Bronchial epithelial cell (primary cell): ENCODE measurements around the gene DZIP1L. TPM values are rescaled to one million over a fixed set of nuclear protein-coding genes. Genes with fewer than 3 reads are reported as not detected.

Experiments
- DNase-seq: peaks from one replicate; pipeline ENCODE4 v3.0.0-alpha.2; 2010; ENCODE audit warnings: low read depth
- FAIRE-seq: peaks from 2 replicates; lab custom pipeline; 2011; peaks lifted over from hg19 to GRCh38; lab: Jason Lieb, UNC
- H3K27me3 ChIP-seq: 2 replicates; pipeline ENCODE4 v1.5.1; 2011; ENCODE audit warnings: low read length; ENCODE audit not compliant: control insufficient read depth, insufficient read depth
- H3K36me3 ChIP-seq: 2 replicates; pipeline ENCODE4 v1.5.1; 2011; ENCODE audit warnings: low read length; ENCODE audit not compliant: control insufficient read depth, insufficient read depth
- H3K4me3 ChIP-seq: 2 replicates; pipeline ENCODE4 v1.5.1; 2011; ENCODE audit warnings: mild to moderate bottlenecking, low read depth, low read length, control low read depth
- CTCF ChIP-seq: IDR thresholded peaks from 2 replicates; pipeline ENCODE4 v1.5.1; 2011; ENCODE audit warnings: mild to moderate bottlenecking, moderate library complexity, low read length, control low read depth, inconsistent platforms; ENCODE audit not compliant: insufficient read depth, severe bottlenecking
- total RNA-seq: library from RNA; depleted of rRNA; stranded (reverse); fragments of >200 nt; gene quantifications from 2 replicates; pipeline ENCODE4 v1.2.1, GENCODE V29; 2014

The DZIP1L gene
- total RNA-seq, 1 donor from 2014 or later = 2.1 TPM

DNA sequence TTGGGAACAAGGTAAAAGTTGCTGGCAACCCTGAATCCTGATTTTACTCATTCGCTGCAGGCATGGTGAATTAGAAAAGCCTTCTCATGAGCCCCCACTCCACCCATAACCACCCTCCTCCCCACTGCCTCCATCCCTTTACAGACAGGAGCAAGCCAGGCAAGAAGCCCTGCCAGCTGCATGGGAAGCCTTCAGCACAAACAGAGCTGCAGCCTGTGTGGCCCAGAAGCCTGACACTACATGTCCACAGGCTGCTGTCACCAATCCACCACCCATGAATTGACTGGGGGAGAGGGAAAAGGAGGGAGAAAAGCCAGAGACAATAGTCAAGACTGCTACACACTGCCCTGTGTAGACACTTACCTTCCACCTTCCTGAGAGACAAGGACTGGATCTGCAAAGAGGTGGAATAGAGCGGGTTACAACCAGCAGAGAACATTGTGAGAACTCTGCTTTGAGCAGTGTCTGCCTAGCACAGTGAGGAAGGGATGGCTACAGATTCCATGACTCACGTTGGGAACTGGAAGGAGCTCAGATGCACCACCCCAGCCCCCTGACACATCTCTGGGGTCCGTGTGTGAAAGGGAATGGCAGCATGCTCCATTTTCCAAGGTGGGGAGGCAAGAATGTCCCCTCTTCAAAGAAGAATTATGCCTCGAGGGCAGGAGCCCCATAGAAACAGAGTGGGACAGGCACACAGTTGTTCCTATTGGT is 33.9 kb downstream of the DZIP1L start:
- Histone ChIP-seq H3K4me3 (no peak overlapping the region), H3K36me3 (no peaks in the 10 kb centered on the region), H3K27me3 (no peaks in the 10 kb centered on the region)
- FAIRE-seq (no peak), DNase-seq (peak; percentile 65)
- TF ChIP-seq CTCF = no peak

- Histone ChIP-seq H3K36me3 (no peaks in the 10 kb centered on the region), H3K27me3 (no peaks in the 10 kb centered on the region), H3K4me3 (no peak overlapping the region)
- no peak for TF ChIP-seq CTCF
- FAIRE-seq = no peak
- DNase-seq = no peak
These were observed 35.5 kb downstream of the DZIP1L start for GRCh38 chr3:138079901-138080300.

DNA sequence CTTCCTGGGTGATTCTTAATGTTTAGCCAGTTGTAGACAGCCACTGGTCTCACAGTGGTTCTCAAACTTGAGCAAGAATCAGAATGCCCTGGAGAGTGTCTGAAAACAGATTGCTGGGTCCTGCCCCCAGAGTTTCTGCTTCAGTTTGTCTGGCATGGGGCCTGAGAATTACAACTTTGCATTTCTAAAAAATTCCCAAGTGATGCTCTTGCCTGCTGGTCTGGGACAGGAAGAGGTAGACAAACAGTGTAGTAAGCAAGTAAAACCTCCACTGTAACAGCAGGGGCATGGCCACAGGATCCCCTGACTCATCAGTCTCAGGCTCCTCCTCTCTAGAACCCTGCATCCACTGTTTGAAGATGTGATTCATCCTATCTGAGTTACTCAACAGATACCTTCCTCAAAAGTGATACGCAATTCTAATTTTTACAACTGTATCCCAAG is 36.5 kb downstream of the DZIP1L start:
- Histone ChIP-seq H3K36me3 (no peaks in the 10 kb centered on the region), H3K27me3 (no peaks in the 10 kb centered on the region), H3K4me3 (no peak overlapping the region)
- FAIRE-seq (no peak), DNase-seq (peak; percentile 97)
- TF ChIP-seq CTCF = no peak

GRCh38 chr3:138078096-138078495 is 37.3 kb downstream of the DZIP1L start:
- DNase-seq (peak; percentile 87), FAIRE-seq (no peak)
- no peaks in the 10 kb centered on the region for H3K27me3 ChIP-seq
- H3K36me3 ChIP-seq = no peaks in the 10 kb centered on the region
- no peak for TF ChIP-seq CTCF
- no peak overlapping the region for H3K4me3 ChIP-seq

DNA sequence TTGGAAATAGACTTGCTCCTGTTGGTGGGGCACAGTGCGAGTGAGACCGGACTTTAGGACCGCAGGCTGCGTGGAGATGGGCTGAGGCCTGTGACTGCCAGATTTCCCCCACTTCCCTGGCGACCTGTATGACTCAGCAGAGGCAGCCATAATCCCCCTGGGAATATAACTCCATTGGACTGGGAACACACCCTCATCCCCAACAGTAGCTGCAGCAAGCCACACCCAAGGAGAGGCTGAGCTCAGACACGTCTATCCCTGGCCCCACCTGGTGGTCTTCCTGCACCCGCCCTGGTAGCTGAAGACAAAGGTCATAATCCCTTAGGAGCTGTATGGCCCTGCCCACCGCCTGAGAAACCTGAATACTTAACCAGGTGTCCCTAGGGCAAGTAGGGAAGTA is 42.6 kb downstream of the DZIP1L start:
- Histone ChIP-seq H3K4me3 (no peak overlapping the region), H3K36me3 (no peaks in the 10 kb centered on the region), H3K27me3 (no peaks in the 10 kb centered on the region)
- no peak for DNase-seq
- TF ChIP-seq CTCF = no peak
- FAIRE-seq = no peak

DNA sequence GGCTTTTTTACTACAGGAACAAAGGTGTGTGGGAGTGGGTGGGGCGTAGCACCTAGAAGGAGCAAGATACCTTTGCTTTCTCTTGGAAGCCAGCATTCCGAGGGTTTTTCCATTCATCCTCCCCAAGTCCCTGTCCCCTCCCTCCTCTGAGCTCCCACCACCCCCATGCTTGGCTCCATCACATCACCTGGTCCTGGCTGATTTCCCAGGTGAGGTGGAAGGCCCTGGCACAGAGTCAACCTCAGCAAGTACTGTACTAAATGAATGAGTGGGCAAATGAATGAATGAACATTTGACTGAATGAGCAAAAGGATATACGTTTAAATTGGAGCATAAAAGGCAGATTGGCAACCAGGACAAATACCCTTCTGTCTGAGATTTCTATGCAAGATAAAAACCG is 45.4 kb downstream of the DZIP1L start:
- TF ChIP-seq CTCF = no peak
- Histone ChIP-seq H3K4me3 (no peak overlapping the region), H3K36me3 (peaks cover 2% of the 10 kb centered on the region), H3K27me3 (no peaks in the 10 kb centered on the region)
- FAIRE-seq (no peak), DNase-seq (no peak)
